Testis (tissue), 2 donors: Measurements from ENCODE around the gene INSIG1.

ENCODE experiments used
- CTCF ChIP-seq, 3 experiments: fragments of 450-650 bp in 2 of 3; fragments of 200-600 bp in 1 of 3; sonication (generic) in 1 of 3; IDR thresholded peaks; one replicate each; pipeline ENCODE4 v1.5.1; 2016 to 2019; ENCODE audit warnings: antibody characterized with exemption in 3 of 3, mild to moderate bottlenecking in 2 of 3, moderate library complexity in 1 of 3
- POLR2A ChIP-seq: fragments of 450-650 bp; IDR thresholded peaks from one replicate; pipeline ENCODE4 v1.6.1; 2017; ENCODE audit warnings: antibody characterized with exemption, mild to moderate bottlenecking, moderate library complexity

GRCh38 chr7:155268211-155268610 is 29.5 kb upstream of the INSIG1 start:
- no peak for TF ChIP-seq POLR2A
- no peak for TF ChIP-seq CTCF (IDR thresholded peaks at IDR 0.05)
